Fibroblast of skin of right biceps (primary cell): ENCODE results near the gene MAST4.

ENCODE experiments used
- DNase-seq: peaks from one replicate; pipeline ENCODE4 v3.0.0-alpha.2; 2013

MAST4 gene

GRCh38 chr5:66881480-66882161 is 285.4 kb downstream of the MAST4 start:
- DNase-seq = no peak

DNA sequence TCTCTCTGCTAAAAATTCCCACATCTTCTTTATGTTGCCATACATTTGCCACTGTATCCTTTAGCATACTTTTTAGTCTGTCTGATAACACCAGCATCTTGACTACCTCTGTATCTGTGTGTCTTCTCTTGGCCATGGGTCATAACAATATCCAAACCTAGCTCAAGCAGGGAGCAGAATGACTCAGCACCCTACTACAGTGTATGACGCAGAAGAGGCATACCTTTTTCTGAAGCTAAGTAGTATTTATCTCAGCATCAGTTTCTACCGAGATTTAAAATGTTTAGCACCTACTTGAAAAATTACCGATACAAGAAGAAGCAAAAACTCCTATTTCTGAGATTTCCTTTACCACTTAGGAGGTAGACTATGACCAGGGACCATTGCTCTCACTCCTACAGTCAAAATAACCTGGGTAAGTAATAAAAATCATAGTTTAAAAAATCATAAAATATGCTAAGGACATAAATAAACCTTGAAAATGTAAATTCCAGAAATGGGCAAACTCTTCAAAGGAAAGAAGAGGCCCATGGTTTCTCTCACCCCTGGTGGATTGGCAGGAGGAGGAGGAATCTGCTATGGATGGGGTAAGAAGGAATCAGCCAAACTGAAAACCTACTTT is 286.5 kb downstream of the MAST4 start:
- no peak for DNase-seq

GRCh38 chr5:66884564-66885243 is 288.5 kb downstream of the MAST4 start:
- no peak for DNase-seq

GRCh38 chr5:66886941-66887340 is 290.7 kb downstream of the MAST4 start:
- DNase-seq = no peak

DNA sequence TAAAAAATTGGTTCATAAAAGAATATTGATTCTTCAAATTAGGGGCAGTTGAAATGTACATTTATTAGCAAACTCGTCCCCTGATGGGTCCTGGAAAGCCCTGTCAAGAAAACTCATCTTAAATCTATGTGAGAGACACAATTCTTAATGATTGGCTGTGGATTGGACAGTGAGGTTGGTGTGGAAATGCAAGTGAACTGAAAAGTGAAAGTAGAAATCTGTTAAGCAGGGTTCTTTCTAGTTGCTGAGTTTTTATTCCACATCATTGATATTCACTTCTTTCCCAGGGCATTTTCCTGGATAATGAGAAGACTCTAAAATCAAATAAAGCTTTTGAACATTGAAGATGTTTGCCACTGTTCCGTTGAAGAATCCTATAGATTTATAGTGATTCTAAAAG is 292.4 kb downstream of the MAST4 start:
- DNase-seq = no peak

DNA sequence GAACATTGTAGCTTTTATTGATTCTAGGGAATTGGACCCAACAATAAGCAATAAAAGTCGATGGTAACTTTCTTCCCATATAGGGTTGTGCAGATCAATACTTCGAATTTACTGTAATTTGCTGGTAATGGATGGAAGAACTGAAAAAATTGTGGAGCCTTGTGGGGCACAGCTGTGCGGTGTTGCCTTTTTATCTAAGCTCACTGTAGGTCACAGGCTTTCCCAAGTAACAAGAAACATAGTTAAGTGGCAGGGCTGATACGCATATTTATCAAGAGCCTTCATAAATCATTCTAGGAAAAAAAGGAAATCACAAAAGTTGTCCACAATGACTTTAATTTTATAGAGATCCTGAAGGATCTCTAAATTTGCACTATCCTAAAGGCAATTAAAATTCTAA is 292.9 kb downstream of the MAST4 start:
- DNase-seq = no peak

DNA sequence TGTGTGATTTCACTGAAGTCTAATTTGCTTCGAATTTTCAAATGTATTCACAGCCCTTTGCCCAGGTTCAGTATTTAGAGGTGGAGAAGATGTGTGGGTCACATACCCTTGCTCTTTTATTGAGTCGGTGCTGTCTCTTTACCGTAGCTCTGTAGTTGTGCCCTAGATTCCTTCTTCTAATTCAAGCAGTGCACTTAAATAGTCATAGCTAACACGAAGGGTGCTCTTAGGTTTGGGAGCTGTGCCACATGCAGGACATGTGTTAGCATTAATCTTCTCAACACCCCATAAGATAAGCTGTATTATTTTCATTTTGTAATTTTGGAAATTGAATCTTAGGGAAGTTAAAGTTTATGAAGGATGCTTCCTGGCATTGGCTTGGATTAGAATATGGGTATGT is 293.3 kb downstream of the MAST4 start:
- no peak for DNase-seq

- peak; percentile 22 for DNase-seq
These were observed 295.2 kb downstream of the MAST4 start for GRCh38 chr5:66891184-66891925.

GRCh38 chr5:66892716-66893115 is 296.5 kb downstream of the MAST4 start:
- DNase-seq = peak; percentile 38

DNA sequence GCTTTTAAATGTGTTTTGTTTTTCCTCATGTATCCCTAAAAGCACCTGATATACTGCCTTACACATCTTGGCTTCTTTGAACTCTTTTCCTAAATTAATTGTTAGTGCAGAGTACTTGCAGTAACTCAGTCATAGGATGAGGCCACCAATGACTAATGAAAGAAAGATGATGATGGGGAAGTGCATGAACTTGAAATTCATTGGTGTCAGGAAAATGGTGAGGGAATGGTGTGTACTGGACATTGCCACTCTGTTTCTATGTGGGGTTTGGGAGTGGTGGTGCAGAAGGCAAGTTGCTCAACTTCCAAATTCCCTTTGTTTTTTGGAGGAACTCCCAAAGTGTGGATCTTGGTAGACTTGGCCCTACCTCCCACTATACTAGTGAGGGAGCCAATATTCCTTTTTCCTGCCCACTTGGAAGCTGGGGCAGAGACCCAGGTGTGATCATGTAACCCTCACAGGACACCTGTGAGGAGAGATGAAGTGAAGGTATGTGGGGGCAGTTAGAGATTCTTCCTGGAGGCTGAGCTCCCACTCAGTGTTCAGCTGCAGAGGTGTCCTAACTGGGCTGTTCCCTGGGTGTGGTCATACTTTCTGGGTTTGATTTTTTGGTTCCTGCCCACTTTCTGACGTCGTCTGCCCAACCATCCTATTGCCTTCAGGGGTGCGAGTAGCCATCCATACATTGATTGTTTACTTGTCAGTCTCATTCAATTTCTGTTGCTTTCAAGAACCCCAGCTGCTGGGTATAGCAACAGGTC is 298.5 kb downstream of the MAST4 start:
- peak; percentile 21 for DNase-seq

DNA sequence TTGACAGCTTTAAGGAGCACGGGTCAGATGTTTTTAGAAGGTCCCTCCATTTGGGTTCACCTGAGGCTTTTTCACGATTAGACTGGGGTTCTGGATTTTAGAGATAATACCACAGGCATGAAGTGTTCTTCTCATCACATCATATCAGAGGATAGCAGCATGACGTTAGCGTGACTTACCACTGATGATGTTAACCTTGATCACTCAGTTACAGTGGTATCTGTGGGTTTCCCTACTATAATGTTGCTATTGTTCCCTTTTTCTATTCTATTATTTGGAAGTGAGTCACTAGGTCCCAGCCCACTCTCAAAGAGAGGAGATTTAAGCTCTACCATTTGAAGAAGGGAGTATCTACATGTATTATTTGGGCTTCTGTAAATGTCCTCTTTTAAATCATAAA is 300.0 kb downstream of the MAST4 start:
- peak; percentile 17 for DNase-seq

- DNase-seq = no peak
These were observed 301.2 kb downstream of the MAST4 start for GRCh38 chr5:66897356-66897755.

DNA sequence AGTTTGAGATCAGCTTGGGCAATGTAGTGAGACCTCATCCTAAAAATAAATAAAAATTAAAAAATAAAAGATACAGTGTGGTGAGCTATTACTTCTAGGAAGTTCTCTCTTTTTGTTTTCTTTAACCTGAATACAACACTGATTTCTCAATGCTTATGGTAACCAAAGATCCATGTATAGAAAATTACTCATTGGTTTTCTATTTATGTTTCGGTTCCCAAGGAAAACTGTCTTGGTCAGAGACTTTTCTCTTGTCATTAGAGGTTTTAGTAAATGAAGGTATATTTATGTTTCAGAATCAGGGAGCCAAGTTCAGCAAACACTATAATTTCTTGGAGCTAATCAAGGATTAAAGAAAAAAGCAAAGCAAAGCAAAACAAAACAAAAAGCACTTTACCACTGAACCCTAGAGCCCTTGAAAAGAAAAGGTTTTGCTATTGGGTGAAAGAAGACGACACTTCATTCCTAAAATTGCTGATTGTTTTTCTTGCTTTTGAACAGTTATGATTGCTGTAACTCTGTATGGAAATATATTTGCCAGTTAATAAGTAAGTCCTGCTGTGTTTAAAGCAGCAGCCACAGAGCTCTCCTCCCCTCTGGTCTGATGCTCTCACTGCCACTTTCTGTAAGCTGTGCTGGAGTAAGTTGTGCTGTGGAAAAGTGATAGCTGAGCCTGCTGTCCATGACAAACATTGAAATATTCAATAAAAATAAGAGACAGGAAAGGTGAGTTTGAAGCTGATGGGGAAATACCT is 302.2 kb downstream of the MAST4 start:
- DNase-seq = peak; percentile 8

- no peak for DNase-seq
These were observed 307.0 kb downstream of the MAST4 start for GRCh38 chr5:66903218-66903617.

DNA sequence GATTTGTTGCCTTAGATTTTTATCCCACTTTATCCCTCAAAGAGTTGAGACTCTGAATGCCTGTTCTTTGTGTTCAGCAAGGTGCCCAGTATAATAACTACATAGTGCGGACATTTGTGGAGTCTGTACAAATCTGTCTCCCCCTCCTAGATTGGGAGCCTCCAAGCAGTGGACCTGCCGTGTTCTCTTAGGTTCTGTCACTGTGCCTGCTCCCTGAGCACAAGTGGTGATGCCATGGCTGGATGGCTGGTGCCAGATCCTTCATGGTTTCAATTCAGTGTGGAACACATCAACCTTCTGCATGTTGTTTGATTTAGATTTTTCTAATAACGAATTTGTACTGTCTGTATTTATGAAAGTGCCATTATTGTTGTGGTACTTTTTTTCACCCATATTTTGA is 307.5 kb downstream of the MAST4 start:
- DNase-seq = no peak

DNA sequence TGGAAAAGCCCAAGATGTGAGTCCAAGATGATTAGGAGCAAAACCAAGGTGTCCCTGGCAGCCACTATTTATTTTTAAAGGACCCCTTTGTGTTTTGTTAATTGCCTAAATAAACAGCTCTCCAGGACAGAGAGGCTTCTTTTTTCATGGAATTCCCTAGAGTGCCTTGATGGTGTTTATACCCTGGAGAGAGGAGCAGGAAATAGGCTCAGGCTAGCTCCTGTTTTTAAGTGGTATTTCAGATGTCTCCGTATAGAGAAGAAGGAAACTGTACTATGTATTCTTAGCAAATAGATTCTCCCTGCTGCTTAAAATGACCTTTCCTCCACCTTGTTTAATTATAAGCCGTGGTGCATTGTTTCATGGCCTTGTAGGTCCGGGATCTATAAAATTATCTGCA is 308.0 kb downstream of the MAST4 start:
- DNase-seq = no peak

- DNase-seq = no peak
These were observed 309.8 kb downstream of the MAST4 start for GRCh38 chr5:66906021-66906420.

- DNase-seq = no peak
These were observed 312.0 kb downstream of the MAST4 start for GRCh38 chr5:66908230-66908629.

DNA sequence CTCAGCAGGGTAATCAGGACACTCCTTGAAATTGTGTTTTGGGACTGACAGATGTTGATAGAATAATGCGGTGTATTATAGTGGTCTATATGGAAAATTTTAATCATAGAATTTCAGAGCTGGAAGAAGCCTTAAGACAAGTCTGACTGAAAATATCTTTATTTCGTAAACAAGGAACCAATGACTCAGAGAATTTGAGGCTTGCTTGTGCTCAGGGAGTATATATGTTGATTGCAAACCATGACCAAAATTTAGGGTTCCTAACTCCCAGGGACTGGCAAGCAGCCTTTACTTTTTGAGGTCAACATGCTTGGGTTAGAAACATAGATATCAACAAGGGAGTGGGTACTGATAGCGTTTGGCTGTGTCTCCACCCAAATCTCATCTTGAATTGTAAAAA is 313.2 kb downstream of the MAST4 start:
- DNase-seq = no peak

GRCh38 chr5:66912787-66913186 is 316.6 kb downstream of the MAST4 start:
- DNase-seq = no peak

DNA sequence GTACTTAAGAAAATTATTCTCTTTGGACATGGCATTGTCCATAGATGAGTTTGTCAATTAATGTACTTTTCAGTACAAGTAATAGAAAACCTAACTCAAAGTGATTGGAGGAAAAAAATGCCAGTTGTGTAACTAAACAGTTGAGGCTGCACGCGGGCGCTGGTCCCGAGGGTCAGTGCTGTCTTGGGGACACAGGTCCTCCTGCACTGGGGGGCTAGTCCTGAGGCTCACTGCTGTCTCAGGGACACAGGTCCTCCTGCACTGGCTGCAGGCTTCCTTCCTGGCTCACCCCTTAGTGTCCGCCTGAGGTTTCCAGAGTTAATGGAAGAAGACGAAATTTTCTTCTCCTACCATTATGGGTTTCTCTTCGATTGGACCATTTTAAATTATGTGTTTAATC is 319.3 kb downstream of the MAST4 start:
- DNase-seq = no peak

DNA sequence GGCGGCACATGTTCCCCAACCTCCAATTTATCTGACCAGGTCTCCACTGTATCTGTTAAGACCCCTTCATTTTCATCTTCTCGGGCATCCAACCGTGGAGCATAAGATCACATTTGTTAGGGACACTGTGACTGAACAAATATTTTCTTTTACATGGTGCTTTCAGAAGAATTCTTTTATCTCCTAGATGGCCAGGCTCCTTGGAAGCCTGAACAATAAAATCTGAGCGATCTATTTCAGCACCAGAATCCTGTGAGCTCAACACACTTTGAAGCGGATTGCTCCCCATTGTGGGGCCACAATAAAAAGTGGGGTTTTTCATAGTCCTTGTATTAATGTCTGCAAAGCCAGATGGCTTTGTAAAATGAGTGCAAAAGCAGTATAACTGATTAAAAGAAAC is 326.7 kb downstream of the MAST4 start:
- no peak for DNase-seq
